CD14-positive monocyte (primary cell): ENCODE measurements around the gene APOBEC4. TPM values are rescaled to one million over a fixed set of nuclear protein-coding genes. Genes with fewer than 3 reads are reported as not detected.

Source experiments
- DNase-seq, 3 donors: peaks; one replicate each; pipeline ENCODE4 v3.0.0-alpha.2; 2011 to 2022
- H2AFZ ChIP-seq: 2 replicates; pipeline ENCODE4 v1.6.0; 2012; ENCODE audit warnings: mild to moderate bottlenecking, low read depth, low read length, inconsistent platforms; ENCODE audit not compliant: insufficient read depth, poor library complexity, severe bottlenecking
- H3K27ac ChIP-seq, 2 donors: 1 replicate in 1 of 2; 2 replicates in 1 of 2; pipeline ENCODE4 v1.5.1; 2012 to 2013; ENCODE audit warnings: low read length in 2 of 2, control low read depth in 1 of 2, inconsistent platforms in 1 of 2, low read depth in 1 of 2, mild to moderate bottlenecking in 1 of 2
- H3K27me3 ChIP-seq, 2 donors: one replicate each; pipeline versions ENCODE4 v1.6.0 to v1.6.1; 2011 to 2013; ENCODE audit warnings: low read length in 2 of 2; ENCODE audit not compliant: control insufficient read depth in 2 of 2, insufficient read depth in 2 of 2
- H3K36me3 ChIP-seq, 2 donors: replicated peaks in 1 of 2; 1 replicate in 1 of 2; 2 replicates in 1 of 2; pipeline versions ENCODE4 v1.5.1 to v1.6.1; 2012 to 2013; ENCODE audit warnings: low read length in 2 of 2, control low read depth in 1 of 2, inconsistent platforms in 1 of 2, mild to moderate bottlenecking in 1 of 2; ENCODE audit not compliant: insufficient read depth in 2 of 2, control insufficient read depth in 1 of 2
- H3K4me1 ChIP-seq, 2 donors: 1 replicate in 1 of 2; 2 replicates in 1 of 2; pipeline versions ENCODE4 v1.5.1 to v1.6.1; 2012 to 2013; ENCODE audit warnings: low read length in 2 of 2, control low read depth in 1 of 2, inconsistent platforms in 1 of 2, mild to moderate bottlenecking in 1 of 2, moderate library complexity in 1 of 2; ENCODE audit not compliant: insufficient read depth in 2 of 2, control insufficient read depth in 1 of 2
- H3K4me2 ChIP-seq: replicated peaks from 2 replicates; pipeline ENCODE3; 2012; ENCODE audit warnings: low read length, moderate library complexity, mild to moderate bottlenecking; ENCODE audit not compliant: poor library complexity, severe bottlenecking; ENCODE audit errors: extremely low read depth
- H3K4me3 ChIP-seq, 3 experiments: fragments of 200-600 bp in 1 of 3; sonication (generic) in 1 of 3; replicated peaks in 1 of 3; 1 replicate in 2 of 3; 2 replicates in 1 of 3; pipeline ENCODE4 v1.5.1; 2011 to 2013; ENCODE audit warnings: low read length in 3 of 3, mild to moderate bottlenecking in 3 of 3, control low read depth in 2 of 3, low read depth in 2 of 3, inconsistent platforms in 1 of 3, moderate library complexity in 1 of 3
- H3K79me2 ChIP-seq: 2 replicates; pipeline ENCODE4 v1.6.0; 2012; ENCODE audit warnings: mild to moderate bottlenecking, control low read depth, inconsistent platforms, low read length, moderate library complexity; ENCODE audit not compliant: insufficient read depth
- H3K9ac ChIP-seq: 2 replicates; pipeline ENCODE4 v1.6.0; 2017; ENCODE audit warnings: low read length, mild to moderate bottlenecking; ENCODE audit not compliant: insufficient read depth, poor library complexity, severe bottlenecking
- H3K9me3 ChIP-seq, 2 donors: replicated peaks in 1 of 2; 1 replicate in 1 of 2; 2 replicates in 1 of 2; pipeline versions ENCODE4 v1.5.1 to v1.6.1; 2012 to 2013; ENCODE audit warnings: low read length in 2 of 2, control low read depth in 1 of 2; ENCODE audit not compliant: control insufficient read depth in 1 of 2, insufficient read depth in 1 of 2
- H4K20me1 ChIP-seq: 2 replicates; pipeline ENCODE4 v1.6.0; 2012; ENCODE audit warnings: mild to moderate bottlenecking, low read length, control low read depth, moderate library complexity; ENCODE audit not compliant: insufficient read depth
- H3K27ac Mint-ChIP-seq, 7 donors: one replicate each; pipeline ENCODE4 v1.8.0; 2020; ENCODE audit warnings: mild to moderate bottlenecking in 7 of 7, mixed read lengths in 7 of 7, moderate library complexity in 6 of 7, inconsistent platforms in 2 of 7
- H3K27me3 Mint-ChIP-seq, 3 donors: one replicate each; pipeline ENCODE4 v1.8.0; 2021 to 2022; ENCODE audit warnings: low read depth in 3 of 3, mild to moderate bottlenecking in 3 of 3, mixed read lengths in 3 of 3, moderate library complexity in 3 of 3, inconsistent platforms in 1 of 3
- H3K36me3 Mint-ChIP-seq, 2 donors: one replicate each; pipeline ENCODE4 v1.8.0; 2020; ENCODE audit warnings: mixed read lengths in 2 of 2, inconsistent platforms in 1 of 2, mild to moderate bottlenecking in 1 of 2
- H3K4me1 Mint-ChIP-seq: one replicate; pipeline ENCODE4 v1.8.0; 2020; ENCODE audit warnings: mild to moderate bottlenecking, mixed read lengths
- H3K4me3 Mint-ChIP-seq, 2 donors: one replicate each; pipeline ENCODE4 v1.8.0; 2020; ENCODE audit warnings: mild to moderate bottlenecking in 2 of 2, mixed read lengths in 2 of 2, moderate library complexity in 1 of 2
- H3K9me3 Mint-ChIP-seq, 7 donors: one replicate each; pipeline ENCODE4 v1.8.0; 2020 to 2022; ENCODE audit warnings: mixed read lengths in 7 of 7, mild to moderate bottlenecking in 6 of 7, moderate library complexity in 6 of 7, inconsistent platforms in 2 of 7
- WGBS: methylation state at CpG from one replicate; pipeline ENCODE4 v1.1.5; 2013; ENCODE audit warnings: missing lambda C conversion rate; ENCODE audit not compliant: insufficient coverage; 5-methylcytosine and 5-hydroxymethylcytosine counted together
- intact Hi-C, 2 donors: fragments of 100-400 bp; cut with micrococcal nuclease; formaldehyde crosslinking; loops; one replicate each; pipeline versions ENCODE4 v1.15.0 to v1.15.1; 2023
- polyA plus RNA-seq, 3 donors: library from polyadenylated mRNA; depleted of rRNA in 1 of 3; unstranded in 2 of 3; stranded (reverse) in 1 of 3; fragments of 300-500 nt in 2 of 3; fragments of >200 nt in 1 of 3; fragmentation: Illumina TruSeq in 2 of 3; gene quantifications; 1 replicate in 2 of 3; 2 replicates in 1 of 3; pipeline ENCODE4 v1.2.3, GENCODE V29; 2012 to 2021
- TF ChIP-seq, protein P1 (sequence below): fragments of 200-600 bp; IDR thresholded peaks from one replicate; pipeline ENCODE4 v1.8.0; 2022; ENCODE audit warnings: antibody characterized with exemption, mild to moderate bottlenecking

Gene APOBEC4
- polyA plus RNA-seq, 3 donors: not detected

DNA sequence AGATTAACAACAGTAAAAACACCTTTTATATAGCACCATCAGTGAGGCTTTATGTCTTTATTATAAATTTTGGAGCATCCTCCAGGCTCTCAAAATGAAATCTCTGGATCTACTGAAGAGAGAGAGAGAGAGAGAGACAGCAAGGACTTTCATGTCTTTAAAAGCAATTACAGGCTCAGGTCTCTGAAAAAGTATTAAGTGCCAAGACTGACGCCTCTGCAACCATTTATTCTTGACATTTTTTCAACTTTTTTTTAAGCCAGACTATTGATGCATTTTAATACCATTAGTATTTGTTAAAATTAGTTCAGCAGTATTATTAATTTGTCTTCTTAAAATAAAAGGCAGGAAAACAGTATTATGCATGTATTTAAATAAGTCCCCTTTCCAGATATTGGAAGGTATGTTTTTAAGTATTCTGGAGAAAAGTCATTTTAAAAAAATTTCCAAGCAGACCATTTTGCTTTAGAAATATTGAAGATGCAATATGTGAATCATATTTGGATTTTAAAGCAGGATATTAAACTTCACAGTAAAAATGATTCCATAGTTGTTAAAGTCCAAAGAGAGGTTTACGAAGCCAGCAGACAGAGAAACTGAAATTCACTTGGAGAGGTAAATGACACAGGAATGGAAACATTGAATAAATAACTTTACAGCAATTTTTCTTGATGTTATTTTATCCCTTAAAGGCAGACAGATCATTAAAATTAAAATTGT lies 35.4 kb upstream of the APOBEC4 start:
- no peak overlapping the region for H2AFZ ChIP-seq
- no peaks in the 10 kb centered on the region for H4K20me1 ChIP-seq
- H3K36me3 ChIP-seq: no peaks in the 10 kb centered on the region
- Mint-ChIP-seq H3K9me3 (no peaks in the 10 kb centered on the region), H3K27me3 (peaks cover 0 to 2% (median 0%) of the 10 kb centered on the region in 3 donors), H3K36me3 (no peaks in the 10 kb centered on the region), H3K27ac (no peak overlapping the region), H3K4me3 (no peak overlapping the region), H3K4me1 (no peaks in the 10 kb centered on the region)
- H3K27me3 ChIP-seq: no peaks in the 10 kb centered on the region
- TF ChIP-seq, protein P1, sequence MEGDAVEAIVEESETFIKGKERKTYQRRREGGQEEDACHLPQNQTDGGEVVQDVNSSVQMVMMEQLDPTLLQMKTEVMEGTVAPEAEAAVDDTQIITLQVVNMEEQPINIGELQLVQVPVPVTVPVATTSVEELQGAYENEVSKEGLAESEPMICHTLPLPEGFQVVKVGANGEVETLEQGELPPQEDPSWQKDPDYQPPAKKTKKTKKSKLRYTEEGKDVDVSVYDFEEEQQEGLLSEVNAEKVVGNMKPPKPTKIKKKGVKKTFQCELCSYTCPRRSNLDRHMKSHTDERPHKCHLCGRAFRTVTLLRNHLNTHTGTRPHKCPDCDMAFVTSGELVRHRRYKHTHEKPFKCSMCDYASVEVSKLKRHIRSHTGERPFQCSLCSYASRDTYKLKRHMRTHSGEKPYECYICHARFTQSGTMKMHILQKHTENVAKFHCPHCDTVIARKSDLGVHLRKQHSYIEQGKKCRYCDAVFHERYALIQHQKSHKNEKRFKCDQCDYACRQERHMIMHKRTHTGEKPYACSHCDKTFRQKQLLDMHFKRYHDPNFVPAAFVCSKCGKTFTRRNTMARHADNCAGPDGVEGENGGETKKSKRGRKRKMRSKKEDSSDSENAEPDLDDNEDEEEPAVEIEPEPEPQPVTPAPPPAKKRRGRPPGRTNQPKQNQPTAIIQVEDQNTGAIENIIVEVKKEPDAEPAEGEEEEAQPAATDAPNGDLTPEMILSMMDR: no peak
- WGBS: no CpG with 5 or more reads among the region's 2 CpGs
- no peaks in the 10 kb centered on the region for H3K79me2 ChIP-seq
- H3K4me3 ChIP-seq: no peak overlapping the region
- no peak overlapping the region for H3K27ac ChIP-seq
- no peaks in the 10 kb centered on the region for H3K9me3 ChIP-seq
- intact Hi-C loops: no loop called here
- DNase-seq: no peak
- H3K9ac ChIP-seq: no peak overlapping the region
- no peaks in the 10 kb centered on the region for H3K4me1 ChIP-seq
- H3K4me2 ChIP-seq: no peak overlapping the region

DNA sequence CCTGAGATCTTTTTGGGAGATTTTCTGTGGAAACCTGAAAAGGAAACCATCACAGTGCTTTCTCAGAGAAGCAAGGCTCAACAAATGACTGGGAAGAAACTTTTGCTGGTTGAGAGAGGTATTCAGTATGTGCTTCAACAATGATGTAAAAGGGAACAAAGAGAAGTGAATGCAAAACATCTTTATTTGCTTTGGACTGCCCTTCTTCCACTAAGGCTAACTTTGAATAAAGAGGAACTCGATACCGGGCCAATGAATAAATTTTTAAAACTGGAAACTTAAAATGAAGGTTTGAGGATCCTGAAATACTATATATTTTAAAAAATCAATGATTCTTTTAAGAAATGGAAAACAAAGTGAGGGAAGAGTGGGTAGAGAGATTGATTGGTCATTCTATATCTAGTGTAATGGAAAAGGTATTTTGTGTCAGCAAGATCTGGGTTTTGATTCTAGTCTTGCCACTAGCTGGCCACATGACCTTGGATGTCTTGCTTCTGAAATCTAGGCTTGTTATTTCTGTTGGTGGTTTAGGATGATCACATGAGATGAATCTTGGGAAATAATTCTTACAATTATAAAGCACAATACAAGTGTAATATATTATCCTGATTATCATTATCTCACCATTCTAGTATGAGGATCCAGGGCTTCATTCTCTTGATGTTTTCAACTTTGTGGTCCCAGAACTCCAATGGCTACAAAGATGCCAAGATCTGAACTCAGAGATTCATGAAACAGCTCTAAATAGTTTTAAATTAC lies 34.6 kb upstream of the APOBEC4 start:
- H3K4me1 Mint-ChIP-seq: no peaks in the 10 kb centered on the region
- Histone ChIP-seq H3K4me1 (no peaks in the 10 kb centered on the region), H3K9me3 (no peaks in the 10 kb centered on the region), H3K79me2 (no peaks in the 10 kb centered on the region), H3K27me3 (no peaks in the 10 kb centered on the region), H4K20me1 (no peaks in the 10 kb centered on the region), H3K4me2 (no peak overlapping the region), H2AFZ (no peak overlapping the region), H3K27ac (no peak overlapping the region), H3K36me3 (no peaks in the 10 kb centered on the region), H3K4me3 (no peak overlapping the region), H3K9ac (no peak overlapping the region)
- no peaks in the 10 kb centered on the region for H3K9me3 Mint-ChIP-seq
- intact Hi-C loops: no loop called here
- no CpG with 5 or more reads among the region's 2 CpGs for WGBS
- no peak for DNase-seq
- H3K27ac Mint-ChIP-seq: no peak overlapping the region
- no peaks in the 10 kb centered on the region for H3K36me3 Mint-ChIP-seq
- TF ChIP-seq, protein P1: no peak
- H3K4me3 Mint-ChIP-seq: no peak overlapping the region
- peaks cover 0 to 2% (median 0%) of the 10 kb centered on the region in 3 donors for H3K27me3 Mint-ChIP-seq
